Astrocyte of the cerebellum (primary cell): ENCODE results near the gene GMPR.

ENCODE experiments used
- DNase-seq: peaks from one replicate; pipeline ENCODE4 v3.0.0-alpha.2; 2011; ENCODE audit warnings: low read depth
- H3K4me3 ChIP-seq: 2 replicates; pipeline ENCODE4 v1.5.1; 2011; ENCODE audit warnings: mild to moderate bottlenecking, low read depth, low read length, moderate library complexity
- in situ Hi-C: cut with HindIII; loops from 2 replicates; pipeline ENCODE4 v1.10.0; 2017; ENCODE audit warnings: low sequenced_read_pairs
- TF ChIP-seq, protein P1 (sequence below): IDR thresholded peaks from 2 replicates; pipeline ENCODE4 v1.5.1; 2012; ENCODE audit warnings: low read length, low read depth, moderate library complexity, mild to moderate bottlenecking; ENCODE audit errors: missing control alignments

GMPR gene

DNA sequence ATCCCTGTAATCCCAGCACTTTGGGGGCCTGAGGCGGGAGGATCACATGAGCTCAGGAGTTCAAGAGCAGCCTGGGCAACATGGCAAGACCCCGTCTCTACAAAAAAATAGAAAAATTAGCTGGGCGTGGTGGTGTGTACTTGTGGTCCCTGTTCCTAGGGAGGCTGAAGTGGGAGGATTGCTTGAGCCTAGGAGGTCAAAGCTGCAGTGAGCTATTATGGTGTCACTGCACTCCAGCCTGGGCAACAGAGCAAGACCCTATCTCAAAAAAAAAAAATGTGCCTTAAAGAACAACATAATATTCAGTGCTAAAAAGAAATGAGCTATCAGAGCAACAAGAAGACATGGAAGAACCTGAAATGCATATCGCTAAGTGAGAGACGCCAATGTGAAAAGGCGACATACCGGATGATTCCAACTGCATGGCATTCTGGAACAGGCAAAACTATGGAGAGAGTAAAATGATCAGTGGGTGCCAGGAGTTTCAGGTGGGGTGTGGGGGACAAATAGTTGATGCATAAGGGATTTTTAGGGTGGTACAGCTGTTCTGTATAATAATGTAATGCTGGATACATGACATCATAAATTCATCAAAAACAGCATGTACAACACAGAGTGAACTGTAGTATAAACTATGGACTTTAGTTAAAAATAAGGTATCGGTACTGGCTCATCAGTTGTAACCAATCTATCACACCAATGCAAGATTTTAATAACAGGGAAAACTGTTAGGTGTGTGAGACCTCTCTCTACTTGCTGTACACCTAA is 80.8 kb downstream of the GMPR start:
- no peak overlapping the region for H3K4me3 ChIP-seq
- DNase-seq: no peak
- TF ChIP-seq, protein P1, sequence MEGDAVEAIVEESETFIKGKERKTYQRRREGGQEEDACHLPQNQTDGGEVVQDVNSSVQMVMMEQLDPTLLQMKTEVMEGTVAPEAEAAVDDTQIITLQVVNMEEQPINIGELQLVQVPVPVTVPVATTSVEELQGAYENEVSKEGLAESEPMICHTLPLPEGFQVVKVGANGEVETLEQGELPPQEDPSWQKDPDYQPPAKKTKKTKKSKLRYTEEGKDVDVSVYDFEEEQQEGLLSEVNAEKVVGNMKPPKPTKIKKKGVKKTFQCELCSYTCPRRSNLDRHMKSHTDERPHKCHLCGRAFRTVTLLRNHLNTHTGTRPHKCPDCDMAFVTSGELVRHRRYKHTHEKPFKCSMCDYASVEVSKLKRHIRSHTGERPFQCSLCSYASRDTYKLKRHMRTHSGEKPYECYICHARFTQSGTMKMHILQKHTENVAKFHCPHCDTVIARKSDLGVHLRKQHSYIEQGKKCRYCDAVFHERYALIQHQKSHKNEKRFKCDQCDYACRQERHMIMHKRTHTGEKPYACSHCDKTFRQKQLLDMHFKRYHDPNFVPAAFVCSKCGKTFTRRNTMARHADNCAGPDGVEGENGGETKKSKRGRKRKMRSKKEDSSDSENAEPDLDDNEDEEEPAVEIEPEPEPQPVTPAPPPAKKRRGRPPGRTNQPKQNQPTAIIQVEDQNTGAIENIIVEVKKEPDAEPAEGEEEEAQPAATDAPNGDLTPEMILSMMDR: no peak
- in situ Hi-C loops: no loop called here

DNA sequence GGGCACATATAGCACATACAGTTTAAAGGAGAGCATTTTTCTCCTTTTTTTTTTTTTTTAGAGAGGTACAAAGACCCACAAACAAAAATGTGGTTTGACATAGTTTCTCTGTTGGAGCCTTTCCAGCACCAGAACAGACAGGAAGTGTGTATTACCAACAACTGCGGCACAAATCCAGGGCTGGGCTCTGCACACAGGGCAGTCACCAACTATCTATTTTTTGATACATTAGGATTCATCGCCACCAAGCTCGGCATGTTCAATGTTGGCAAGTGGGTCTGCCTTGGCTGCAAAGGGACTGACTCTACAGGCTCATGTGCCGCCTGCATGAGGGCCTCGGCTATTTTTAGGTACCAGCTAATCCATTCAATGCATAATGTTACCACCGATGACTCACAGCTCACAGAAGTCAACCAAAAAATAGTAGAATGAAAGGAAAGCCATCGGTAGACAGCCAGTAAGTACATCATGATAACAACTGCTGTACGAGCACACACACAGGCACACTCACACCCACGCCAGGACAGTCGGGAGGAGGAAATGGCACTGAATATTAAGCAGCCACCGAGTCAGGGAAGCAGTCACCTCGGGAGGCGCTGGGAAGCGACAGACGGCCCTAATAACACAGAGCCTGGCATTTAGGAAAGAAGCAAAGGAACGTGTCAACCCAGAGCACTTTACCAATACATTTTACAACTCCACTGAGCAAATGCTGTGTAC is 81.6 kb downstream of the GMPR start:
- TF ChIP-seq, protein P1: no peak
- in situ Hi-C loops: no loop called here
- H3K4me3 ChIP-seq: no peak overlapping the region

DNA sequence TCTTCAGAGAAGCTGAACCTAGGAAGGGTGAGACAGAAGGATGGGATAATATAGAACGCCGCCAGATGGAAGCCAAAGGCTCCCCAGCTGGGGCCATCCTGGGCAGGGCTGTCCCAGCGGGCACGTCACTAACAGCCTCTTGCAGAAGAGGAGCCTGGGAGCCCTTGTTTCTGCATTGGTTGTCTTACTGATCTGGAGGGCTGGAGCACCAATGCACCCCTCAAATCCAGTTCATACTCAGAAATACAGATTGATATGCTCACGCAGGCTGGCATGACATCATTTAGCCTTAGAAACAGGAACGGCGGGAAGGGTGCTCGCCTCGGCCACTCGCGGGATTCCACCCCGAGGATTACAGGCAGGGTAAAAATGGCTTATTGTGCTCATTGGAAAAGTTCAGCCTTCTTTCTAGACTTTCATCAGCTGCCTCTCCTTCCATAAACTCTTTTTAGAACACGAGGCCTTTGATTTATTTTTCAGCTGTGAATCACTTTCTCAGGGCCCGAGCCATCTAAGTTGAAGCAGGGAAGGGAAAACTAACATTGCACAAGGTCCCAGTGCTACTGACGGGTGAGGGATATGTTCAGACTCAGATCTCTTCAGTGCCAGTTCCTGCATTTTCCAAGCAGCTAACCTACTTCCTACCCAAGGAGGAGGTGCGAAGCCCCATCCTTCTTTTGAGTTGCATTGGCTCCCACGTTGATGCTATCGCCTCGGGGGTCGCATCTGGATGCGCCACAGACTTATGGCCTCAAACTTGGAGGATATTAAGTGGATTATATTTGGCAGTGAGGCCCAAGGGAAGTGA is 82.3 kb downstream of the GMPR start:
- DNase-seq: no peak
- TF ChIP-seq, protein P1: no peak
- H3K4me3 ChIP-seq: no peak overlapping the region
- in situ Hi-C loops: no loop called here

More for the DNA sequence above, 81.6 kb downstream of the GMPR start:
- DNase-seq: peak; percentile 91

DNA sequence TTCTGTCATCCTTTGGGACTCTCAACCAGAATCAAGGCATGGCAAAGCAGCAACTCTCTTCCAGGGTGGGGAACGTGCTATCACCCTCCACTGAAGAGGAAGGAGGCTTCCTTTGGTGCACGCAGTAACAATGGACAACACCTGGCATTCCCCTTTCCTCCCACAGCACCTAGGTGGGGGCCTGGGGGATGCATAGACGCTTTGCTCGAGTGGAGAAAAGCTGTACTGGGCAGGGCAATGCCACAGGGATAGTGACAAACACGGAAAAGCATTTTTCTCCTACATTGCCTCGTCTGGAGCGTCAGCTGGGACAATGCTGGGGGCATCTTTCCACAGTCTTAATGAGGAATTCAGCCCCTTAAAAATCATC is 82.9 kb downstream of the GMPR start:
- no peak overlapping the region for H3K4me3 ChIP-seq
- DNase-seq: no peak
- TF ChIP-seq, protein P1: no peak
- in situ Hi-C loops: no loop called here

DNA sequence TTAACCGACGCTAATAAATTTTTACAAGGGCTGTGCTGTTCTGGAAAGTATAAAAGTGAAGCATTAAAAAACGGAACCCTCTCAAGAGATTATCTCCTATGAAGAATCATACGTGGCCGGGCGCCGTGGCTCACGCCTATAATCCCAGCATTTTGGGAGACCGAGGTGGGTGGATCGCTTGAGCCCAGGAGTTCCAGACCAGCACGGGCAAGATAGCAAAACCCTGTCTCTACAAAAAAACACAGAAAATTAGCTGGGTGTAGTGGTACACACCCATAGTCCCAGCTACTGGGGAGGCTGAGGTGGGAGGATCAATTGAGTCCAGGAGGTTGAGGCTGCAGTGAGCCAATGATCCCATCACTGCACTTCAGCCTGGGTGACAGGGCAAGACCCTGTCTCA is 83.4 kb downstream of the GMPR start:
- TF ChIP-seq, protein P1: no peak
- no peak for DNase-seq
- in situ Hi-C loops: no loop called here
- no peak overlapping the region for H3K4me3 ChIP-seq

DNA sequence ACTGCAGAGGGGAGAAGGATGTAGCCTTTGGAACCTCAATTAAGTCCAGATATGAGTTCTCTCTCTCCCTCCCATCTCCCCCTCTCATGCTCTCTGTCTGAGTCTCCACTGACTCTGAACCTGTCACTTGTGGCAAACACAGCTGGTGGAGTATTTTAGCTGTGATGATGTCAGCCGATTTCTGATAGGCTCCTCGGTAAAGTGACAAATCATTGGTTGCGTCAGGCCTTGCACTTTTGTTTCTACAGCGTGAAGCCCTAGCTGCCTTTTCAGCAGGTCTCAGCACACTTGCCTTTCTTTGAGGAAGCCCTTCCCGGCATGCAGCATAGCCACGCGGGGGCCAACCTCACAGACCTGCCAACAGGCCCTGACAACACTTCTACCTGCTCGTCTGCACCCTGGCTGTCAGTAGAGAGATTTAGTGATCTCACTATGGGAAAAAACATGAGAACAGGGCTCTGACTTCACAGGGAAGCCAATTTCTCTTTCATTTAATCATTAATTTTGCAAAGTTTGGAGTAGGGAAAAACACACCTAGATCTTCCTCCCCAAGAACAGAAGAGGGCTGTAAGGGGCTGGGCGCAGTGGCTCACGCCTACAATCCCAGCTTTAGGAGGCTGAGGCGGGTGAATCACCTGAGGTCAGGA is 84.4 kb downstream of the GMPR start:
- H3K4me3 ChIP-seq: no peak overlapping the region
- TF ChIP-seq, protein P1: no peak
- DNase-seq: peak; percentile 59
- in situ Hi-C loops: no loop called here
